K562 (cell line): ENCODE data around the gene MUC5B. TPM values are rescaled to one million over a fixed set of nuclear protein-coding genes. Genes with fewer than 3 reads are reported as not detected.
A peak's percentile ranks its signal among the peaks of the same experiment; 100 is the strongest.

Source experiments
- ATAC-seq: fragments of 200-7000 bp; cut with Tn5 transposase; 3 replicates; pipeline ENCODE4 v1.9.1; 2020; ENCODE audit warnings: moderate library complexity
- BruUV-seq: library from RNA; stranded (reverse); fragments of 400-500 nt; replicated peaks from 2 replicates; lab custom pipeline; 2021; lab: Mats Ljungman, UMichigan
- CTCF ChIA-PET: fragments of 300-600 bp; formaldehyde crosslinking; extraction: SDS; loops from one replicate; lab custom pipeline; 2021; ENCODE audit warnings: low intra/inter-chr PET ratio; lab: Yijun Ruan, JAX
- POLR2A ChIA-PET: fragments of 300-600, 350-650 bp; sonication (Branson Sonifier 250); formaldehyde crosslinking; extraction: SDS; loops from one replicate; lab custom pipeline; 2021; ENCODE audit warnings: antibody characterized with exemption, inconsistent platforms; lab: Yijun Ruan, JAX
- DNase-seq, 4 experiments: peaks; one replicate each; pipeline versions ENCODE4 v3.0.0 to v3.0.0-alpha.2; 2011 to 2018; ENCODE audit warnings: low spot score in 3 of 4, mixed read lengths in 3 of 4; ENCODE audit errors: extremely low read depth in 1 of 4
- FAIRE-seq: peaks from 2 replicates; lab custom pipeline; 2011; peaks lifted over from hg19 to GRCh38; lab: Jason Lieb, UNC
- H2AFZ ChIP-seq: 2 replicates; pipeline ENCODE4 v1.6.0; 2011; ENCODE audit warnings: low read depth, low read length, control low read depth, inconsistent platforms
- H3K27ac ChIP-seq: fragments of 200-600 bp; 3 replicates; pipeline ENCODE4 v1.8.0; 2011; ENCODE audit warnings: low read depth, mild to moderate bottlenecking, control low read depth, inconsistent platforms, low read length, moderate library complexity, mixed read lengths; ENCODE audit errors: extremely low read depth
- H3K27me3 ChIP-seq, 2 experiments: fragments of 300-600 bp in 1 of 2; 2 replicates in 1 of 2; 3 replicates in 1 of 2; pipeline versions ENCODE4 v1.6.0 to v1.8.0; 2011; ENCODE audit warnings: inconsistent platforms in 2 of 2, low read length in 2 of 2, mild to moderate bottlenecking in 1 of 2, mixed read lengths in 1 of 2, moderate library complexity in 1 of 2; ENCODE audit not compliant: control insufficient read depth in 2 of 2, insufficient read depth in 2 of 2
- H3K36me3 ChIP-seq: fragments of 300-600 bp; 3 replicates; pipeline ENCODE4 v1.8.0; 2011; ENCODE audit warnings: mild to moderate bottlenecking, low read length, inconsistent platforms; ENCODE audit not compliant: control insufficient read depth, insufficient read depth
- H3K4me1 ChIP-seq, 2 experiments: fragments of 200-600 bp in 1 of 2; replicated peaks in 1 of 2; 2 replicates in 1 of 2; 3 replicates in 1 of 2; pipeline versions ENCODE4 v1.5.1 to v1.8.0; 2011; ENCODE audit warnings: inconsistent platforms in 2 of 2, low read length in 2 of 2, mild to moderate bottlenecking in 1 of 2, mixed read lengths in 1 of 2, moderate library complexity in 1 of 2; ENCODE audit not compliant: control insufficient read depth in 2 of 2, insufficient read depth in 2 of 2
- H3K4me2 ChIP-seq: 2 replicates; pipeline ENCODE4 v1.6.1; 2011; ENCODE audit warnings: low read length, control low read depth, inconsistent platforms, mixed read lengths; ENCODE audit not compliant: insufficient read depth
- H3K4me3 ChIP-seq: fragments of 200-600 bp; sonication (generic), shearing (Covaris generic); 2 replicates; pipeline ENCODE4 v1.5.1; 2016; ENCODE audit warnings: control low read depth, inconsistent platforms
- H3K79me2 ChIP-seq: fragments of 200-600 bp; 3 replicates; pipeline ENCODE4 v1.8.0; 2011; ENCODE audit warnings: low read length, inconsistent platforms; ENCODE audit not compliant: control insufficient read depth, insufficient read depth
- H3K9ac ChIP-seq, 2 experiments: 2 replicates each; pipeline versions ENCODE4 v1.6.0 to v1.6.1; 2011; ENCODE audit warnings: low read depth in 2 of 2, low read length in 2 of 2, control low read depth in 1 of 2, inconsistent platforms in 1 of 2, mild to moderate bottlenecking in 1 of 2, mixed read lengths in 1 of 2; ENCODE audit not compliant: insufficient read depth in 1 of 2
- H3K9me1 ChIP-seq: one replicate; pipeline ENCODE4 v1.6.0; 2011; ENCODE audit warnings: inconsistent platforms, mild to moderate bottlenecking, low read length, moderate library complexity; ENCODE audit not compliant: control insufficient read depth, insufficient read depth
- H3K9me3 ChIP-seq: replicated peaks from 2 replicates; pipeline ENCODE4 v1.5.1; 2011; ENCODE audit warnings: low read depth, low read length, inconsistent platforms; ENCODE audit not compliant: control insufficient read depth, insufficient read depth
- H4K20me1 ChIP-seq: replicated peaks from 2 replicates; pipeline ENCODE4 v1.6.1; 2011; ENCODE audit warnings: low read length, inconsistent platforms, mixed read lengths; ENCODE audit not compliant: control insufficient read depth, insufficient read depth
- CBX3 ChIP-seq, 2 experiments: IDR thresholded peaks; 1 replicate in 1 of 2; 2 replicates in 1 of 2; pipeline ENCODE4 v1.6.1; 2012; ENCODE audit warnings: inconsistent platforms in 2 of 2, low read length in 2 of 2, borderline replicate concordance in 1 of 2, control low read depth in 1 of 2
- CREM ChIP-seq: IDR thresholded peaks from 2 replicates; pipeline ENCODE4 v1.6.1; 2014; ENCODE audit warnings: antibody characterized with exemption, low read depth
- FOS ChIP-seq: IDR thresholded peaks from 3 replicates; pipeline ENCODE4 v1.6.1; 2011; ENCODE audit not compliant: insufficient read length; ENCODE audit errors: extremely low read depth
- GTF2E2 ChIP-seq: fragments of 200-800 bp; sonication (Bioruptor generic); IDR thresholded peaks from 2 replicates; pipeline ENCODE4 v1.6.1; 2016; ENCODE audit warnings: missing genetic modification characterization, missing compliant biosample characterization
- HMBOX1 ChIP-seq: sonication (generic); IDR thresholded peaks from 2 replicates; pipeline ENCODE4 v1.6.1; 2016
- HMG20B ChIP-seq: fragments of 250-450 bp; sonication (Bioruptor Pico); IDR thresholded peaks from 2 replicates; pipeline ENCODE4 v1.5.0; 2021; ENCODE audit warnings: mild to moderate bottlenecking
- LARP7 ChIP-seq: fragments of 450-650 bp; IDR thresholded peaks from 2 replicates; pipeline ENCODE4 v1.6.1; 2016
- NR4A1 ChIP-seq, 2 experiments: fragments of 250-450 bp in 1 of 2; fragments of 450-650 bp in 1 of 2; sonication (Bioruptor Pico) in 1 of 2; IDR thresholded peaks; 2 replicates each; pipeline versions ENCODE4 v1.4.0 to v1.6.1; 2016 to 2020; ENCODE audit warnings: mild to moderate bottlenecking in 2 of 2, missing compliant biosample characterization in 1 of 2, missing genetic modification characterization in 1 of 2, moderate library complexity in 1 of 2
- WHSC1 ChIP-seq: IDR thresholded peaks from one replicate; pipeline ENCODE4 v1.6.1; 2012; ENCODE audit warnings: low read length, control low read depth, inconsistent platforms
- ZFPM2 ChIP-seq: fragments of 250-450 bp; sonication (Bioruptor Pico); IDR thresholded peaks from 2 replicates; pipeline ENCODE4 v1.5.1; 2022; ENCODE audit warnings: mild to moderate bottlenecking
- ZNF324 ChIP-seq: fragments of 250-450 bp; sonication (Bioruptor Pico); IDR thresholded peaks from 2 replicates; pipeline ENCODE4 v1.4.0; 2020; ENCODE audit warnings: mild to moderate bottlenecking
- WGBS: fragments of 100-300 bp; shearing (Covaris generic); methylation state at CpG from one replicate; pipeline ENCODE4 v1.1.6; 2016; ENCODE audit warnings: low coverage, mixed read lengths; ENCODE audit not compliant: insufficient coverage; ENCODE audit errors: missing lambda C conversion rate; 5-methylcytosine and 5-hydroxymethylcytosine counted together
- in situ Hi-C: fragments of 300-500 bp; cut with MboI; formaldehyde crosslinking; loops from 4 replicates; pipeline ENCODE4 v1.15.0; 2018; ENCODE audit warnings: inconsistent platforms, mixed read lengths
- intact Hi-C: fragments of 100-400 bp; cut with micrococcal nuclease; formaldehyde crosslinking; loops from 2 replicates; pipeline ENCODE4 v1.14.2; 2022
- polyA plus RNA-seq, 8 experiments: library from polyadenylated mRNA; depleted of rRNA in 4 of 8; stranded (reverse) in 5 of 8; unstranded in 3 of 8; fragments of >200 nt; fragmentation: Nextera tagmentation in 2 of 8; fragmentation: Illumina TruSeq in 1 of 8; extraction: Ambion mirVana in 2 of 8; extraction: Trizol in 1 of 8; gene quantifications; 2 replicates each; pipeline versions ENCODE4 v1.2.1 to v1.2.3, GENCODE V29; 2011 to 2014; ENCODE audit warnings: inconsistent platforms in 1 of 8, missing spikeins in 1 of 8
- total RNA-seq, 7 experiments: library from RNA; depleted of rRNA in 6 of 7; stranded (reverse); fragments of >200 nt in 6 of 7; fragmentation: Illumina TruSeq in 2 of 7; extraction: Trizol in 2 of 7; gene quantifications; 2 replicates each; pipeline versions ENCODE4 v1.2.1 to v1.2.3, GENCODE V29; 2011 to 2021; ENCODE audit warnings: low replicate concordance in 1 of 7

The MUC5B gene
- total and polyA plus RNA-seq, 9 of the 15 experiments (the other 6 are each of a cell fraction or from before 2014, with no cell fraction given) = 0.04 to 0.95 TPM; not detected in 7

- no peak for TF ChIP-seq NR4A1 (CRISPR knock-in tag; IDR thresholded peaks at IDR 0.05)
- no peak for TF ChIP-seq NR4A1 (tag; IDR thresholded peaks at IDR 0.05)
- no peak for TF ChIP-seq ZFPM2
- peak in 1 of 2 experiments; percentile 71; a peak in 1 of 3 replicates for TF ChIP-seq CBX3 (IDR thresholded peaks at IDR 0.05; ENCODE audit: borderline replicate concordance in 1 of 2, low read length in 2 of 2)
Measured at GRCh38 chr11:1309498-1310317, 86.8 kb downstream of the MUC5B start, which contains the start of gene TOLLIP (continued).

GRCh38 chr11:1310318-1310687, 87.4 kb downstream of the MUC5B start:
- POLR2A ChIA-PET = interaction anchor here (0.6 to 1.0 kb wide), 2 partner anchors 9 to 127 kb away, joined by 3 to 4 read pairs; no protein-coding TSS in a partner anchor
- Histone ChIP-seq H3K27me3 (no peaks in the 10 kb centered on the region; a peak in 1 of 5 replicates), H3K79me2 (peaks cover 19% of the 10 kb centered on the region), H3K9me1 (peaks cover 9% of the 10 kb centered on the region), H3K4me2 (peak overlapping the region; percentile 87), H3K9me3 (peaks cover 8% of the 10 kb centered on the region; the same call in 1 of the 2 replicates), H3K27ac (peak overlapping the region; percentile 90; the same call in 1 of the 3 replicates), H3K9ac (peak overlapping the region; percentile 72 to 91; a peak in 3 of 4 replicates), H2AFZ (peak overlapping the region; percentile 100), H3K4me3 (peak overlapping the region; percentile 74; the same call in 1 of the 2 replicates), H3K36me3 (peaks cover 7% of the 10 kb centered on the region; the same call in 1 of the 3 replicates), H4K20me1 (0 out of 2 replicates have a peak, but pooled peaks cover 5% of the 10 kb centered on the region), H3K4me1 (peaks cover 15 to 36% of the 10 kb centered on the region in 2 experiments)
- in situ Hi-C loops = no loop called here
- ATAC-seq (no peak), DNase-seq (no peak), FAIRE-seq (peak; percentile 56)
- BruUV-seq = no TSS peak
- intact Hi-C loops = no loop called here
- WGBS = 95% methylated on average over 17 of the region's 18 CpGs
- TF ChIP-seq FOS = no peak
- no peak for TF ChIP-seq HMBOX1
- TF ChIP-seq ZNF324 (CRISPR knock-in tag) = no peak
- 0 out of 2 replicates have a peak, but pooled peaks have one; percentile 7 for TF ChIP-seq GTF2E2 (tag)
- no peak for TF ChIP-seq CREM
- no peak for TF ChIP-seq LARP7
- TF ChIP-seq HMG20B (CRISPR knock-in tag) = no peak
- TF ChIP-seq WHSC1 = no peak
- CTCF ChIA-PET = no interaction called here
